GM23248 (cell line): ENCODE measurements around the gene FOXD4L4.
"Not testable (repeated sequence)": the region's sequence is repeated elsewhere in the genome, so short reads cannot be mapped to it uniquely, and the experiment has no call there.

Experiments used
- EZH2 ChIP-seq: fragments of 200-600 bp; sonication (generic); IDR thresholded peaks from 2 replicates; pipeline ENCODE4 v1.6.1; 2018; ENCODE audit warnings: antibody characterized with exemption, mild to moderate bottlenecking; ENCODE audit not compliant: insufficient read depth, poor library complexity, severe bottlenecking
- EZH2phosphoT487 ChIP-seq: fragments of 200-600 bp; sonication (generic); IDR thresholded peaks from 2 replicates; pipeline ENCODE4 v1.6.1; 2018; ENCODE audit warnings: antibody characterized with exemption, moderate library complexity, mild to moderate bottlenecking, low read depth; ENCODE audit not compliant: insufficient read depth

DNA sequence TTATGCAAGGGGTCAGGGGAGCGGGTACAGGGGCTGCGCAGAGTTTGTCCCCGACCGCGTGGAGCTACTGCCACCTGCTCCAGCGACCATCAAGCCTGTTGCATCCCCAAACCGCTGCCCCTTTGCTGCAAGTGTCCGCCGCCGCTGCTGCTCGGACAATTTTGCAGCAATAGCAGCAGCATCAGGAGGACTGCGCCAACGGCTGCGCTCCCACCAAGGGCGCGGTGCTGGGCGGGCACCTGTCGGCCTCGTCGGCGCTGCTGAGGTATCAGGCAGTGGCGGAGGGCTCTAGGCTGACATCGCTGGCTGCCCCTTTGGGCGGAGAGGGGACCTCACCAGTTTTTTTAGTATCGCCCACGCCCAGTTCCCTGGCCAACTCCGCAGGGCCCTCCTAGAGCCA is 1.2 kb downstream of the FOXD4L4 start:
- TF ChIP-seq EZH2, EZH2phosphoT487: not testable (repeated sequence)
